GM21723 (cell line): Measurements from ENCODE around the gene RBBP9.
"Not testable (repeated sequence)": the region's sequence is repeated elsewhere in the genome, so short reads cannot be mapped to it uniquely, and the experiment has no call there.

ENCODE experiments used
- ATAC-seq: cut with Tn5 transposase; IDR thresholded peaks from one replicate; pipeline ENCODE4 v1.9.1; 2021; ENCODE audit warnings: mild to moderate bottlenecking, moderate library complexity; ENCODE audit not compliant: unreplicated experiment

The RBBP9 gene

DNA sequence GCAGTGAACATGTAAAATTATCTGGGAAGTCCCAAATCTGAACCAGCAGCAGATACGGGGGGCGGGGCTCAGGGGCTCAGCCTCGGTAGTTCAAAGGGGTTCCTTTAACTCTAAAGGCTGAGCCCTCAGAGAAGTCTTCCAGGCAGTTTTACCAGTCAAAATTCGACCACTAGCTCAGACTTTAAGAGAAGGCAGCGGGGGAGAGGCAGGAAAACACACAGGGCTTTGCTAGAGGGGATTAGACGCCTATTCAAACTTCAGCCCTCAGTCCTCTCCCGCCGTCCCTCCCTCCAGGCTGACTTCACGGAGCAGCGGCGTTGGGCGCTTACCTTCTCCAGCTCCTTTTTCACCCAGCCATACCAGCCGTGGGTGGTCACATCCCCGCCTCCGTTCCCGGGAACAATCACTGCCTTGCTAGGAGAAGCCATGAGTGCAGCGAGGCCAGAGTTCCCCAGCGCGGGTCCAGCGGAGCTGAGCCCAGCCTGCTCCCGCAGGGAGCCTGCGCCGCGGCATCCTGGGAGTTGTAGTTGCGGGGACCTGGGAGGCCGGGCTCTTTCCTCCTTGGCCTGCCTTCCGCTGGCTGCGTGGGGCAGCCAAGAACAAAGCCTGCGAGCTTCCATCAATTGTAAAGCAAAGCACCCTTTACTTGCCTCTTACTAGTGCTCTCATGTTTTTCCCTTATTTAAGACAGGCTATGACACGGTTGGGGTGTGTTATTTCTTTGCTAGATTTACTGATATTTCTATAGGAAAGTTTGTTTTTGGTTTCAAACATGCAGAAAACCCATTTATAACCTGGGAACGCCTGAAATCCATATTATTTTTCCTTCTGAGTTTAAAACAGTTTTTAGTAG, at the start of gene RBBP9:
RBBP9 (minus strand) TSS at position 486 of the 853 bp plus-strand sequence; CDS start at position 428, 58 bp downstream.
- peak; percentile 99 for ATAC-seq

DNA sequence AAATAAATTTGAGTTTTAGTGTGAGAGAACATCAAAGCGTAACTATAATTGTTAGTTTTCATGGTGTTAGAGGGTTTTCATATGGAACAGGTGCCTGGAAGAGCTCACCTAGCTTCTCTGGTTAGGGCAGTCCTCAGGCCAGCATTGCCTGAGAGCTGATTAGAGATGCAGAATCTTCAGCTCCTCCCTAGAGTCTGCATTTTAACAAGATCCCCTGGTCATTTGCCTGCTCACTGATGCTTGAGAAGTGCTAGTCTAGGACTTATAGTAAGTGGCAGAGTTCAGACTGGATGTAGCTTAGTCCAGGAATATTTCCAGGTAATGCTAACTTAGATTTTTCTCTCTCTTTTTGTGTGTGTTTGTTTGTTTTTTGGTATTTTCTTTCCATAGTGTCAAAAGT, 48.5 kb upstream of the RBBP9 start:
- ATAC-seq, result no peak

DNA sequence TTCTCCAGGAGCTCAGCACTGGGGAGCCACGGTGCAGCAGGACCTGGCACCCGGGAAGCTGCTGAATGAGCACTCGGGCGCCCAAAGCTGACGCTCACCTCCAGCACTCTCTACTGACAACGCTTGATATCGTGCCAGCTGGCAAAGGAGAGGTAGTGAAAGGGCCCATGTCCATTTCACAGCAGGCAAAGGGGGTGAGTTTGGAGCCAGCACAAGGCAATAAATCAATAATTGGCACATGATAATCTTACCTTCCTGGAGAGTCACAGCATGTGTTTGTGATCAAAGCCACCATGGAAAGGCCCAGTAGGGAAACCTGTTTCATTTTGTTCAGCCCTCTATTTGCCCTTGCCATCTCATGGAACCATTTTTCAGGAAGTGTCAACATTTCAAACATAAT, 46.9 kb upstream of the RBBP9 start:
- ATAC-seq, result no peak

DNA sequence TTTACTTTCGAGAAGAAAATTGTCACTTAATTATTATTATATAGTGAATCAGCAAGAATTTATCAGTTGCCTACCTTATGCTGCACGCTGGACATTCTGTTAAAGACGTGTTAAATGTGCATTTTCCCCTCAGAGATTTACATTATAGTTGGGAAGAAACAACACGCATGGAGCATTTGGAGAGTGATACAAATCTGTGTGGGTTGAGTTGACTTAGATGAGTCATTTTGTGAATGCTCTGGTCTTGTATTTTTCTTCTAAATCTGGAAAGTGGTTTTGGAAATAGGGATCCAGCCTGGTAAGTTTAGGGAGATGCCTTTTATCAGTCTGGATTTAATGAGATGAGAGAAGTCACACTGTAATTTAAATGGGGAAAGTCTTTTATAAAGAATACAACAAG, 46.2 kb upstream of the RBBP9 start:
- no peak for ATAC-seq

DNA sequence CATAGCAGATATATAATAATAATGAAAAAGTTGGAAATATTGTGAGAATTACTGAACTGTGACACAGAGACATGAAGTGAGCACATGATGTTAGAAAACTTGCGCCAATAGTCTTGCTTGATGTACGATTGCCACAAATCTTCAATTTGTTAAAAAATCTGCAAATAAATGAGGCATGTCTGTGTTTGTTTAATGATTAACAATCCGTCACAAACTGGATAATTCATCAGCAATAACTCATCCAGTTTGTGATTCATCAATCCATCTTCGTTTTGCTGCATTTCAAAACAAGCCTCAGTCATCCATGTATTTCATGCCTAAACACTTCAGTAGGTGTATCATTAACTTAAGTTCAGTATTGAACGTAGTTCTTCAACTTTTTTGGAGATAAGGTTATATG, 44.7 kb upstream of the RBBP9 start:
- ATAC-seq, result no peak

DNA sequence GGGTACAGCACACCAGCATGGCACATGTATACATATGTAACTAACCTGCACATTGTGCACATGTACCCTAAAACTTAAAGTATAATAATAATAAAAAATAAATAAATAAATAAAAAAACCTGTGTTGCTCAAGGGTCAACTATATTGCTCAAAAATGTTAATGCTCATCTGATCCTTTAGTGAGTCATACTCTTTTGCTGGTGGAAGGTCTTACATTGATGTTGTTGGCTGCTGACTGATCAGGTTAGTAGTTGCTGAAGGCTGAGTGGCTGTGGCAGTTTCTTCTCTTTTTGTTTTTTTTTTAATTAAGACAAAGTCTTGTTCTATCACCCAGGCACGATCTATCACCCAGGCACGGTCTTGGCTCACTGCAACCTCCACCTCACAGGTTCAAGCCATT, 40.6 kb upstream of the RBBP9 start:
- ATAC-seq, result no peak

DNA sequence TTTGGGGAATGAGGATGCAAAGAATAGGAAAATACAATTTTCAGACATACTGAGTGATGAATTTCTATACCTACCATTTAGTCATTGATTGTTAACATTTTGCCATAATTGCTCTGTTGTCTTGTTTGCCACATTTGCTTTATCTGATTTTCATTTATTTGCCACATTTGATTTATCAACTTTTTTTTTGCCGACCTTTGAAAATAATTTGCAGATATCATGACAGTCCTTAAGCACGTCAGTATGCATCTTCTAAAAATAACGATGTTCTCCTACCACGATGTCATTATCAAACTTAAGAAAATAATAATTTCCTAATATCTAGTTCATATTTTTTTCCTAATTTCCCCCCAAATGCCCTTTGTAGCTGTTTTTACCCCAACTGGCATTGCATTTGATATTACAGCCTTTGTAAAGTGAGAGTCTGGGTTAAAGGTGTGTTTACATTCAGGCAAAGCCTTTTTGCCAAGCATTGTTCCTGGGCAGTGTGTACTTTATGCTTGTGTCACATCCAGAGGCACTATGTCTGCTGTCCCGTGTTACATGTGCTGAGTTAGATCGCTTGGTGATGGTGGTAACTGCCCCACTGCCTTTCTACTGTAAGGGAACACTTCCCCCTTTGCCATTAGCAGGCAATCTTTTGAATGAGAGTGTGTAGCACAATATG, 37.1 kb upstream of the RBBP9 start:
- ATAC-seq, result no peak

DNA sequence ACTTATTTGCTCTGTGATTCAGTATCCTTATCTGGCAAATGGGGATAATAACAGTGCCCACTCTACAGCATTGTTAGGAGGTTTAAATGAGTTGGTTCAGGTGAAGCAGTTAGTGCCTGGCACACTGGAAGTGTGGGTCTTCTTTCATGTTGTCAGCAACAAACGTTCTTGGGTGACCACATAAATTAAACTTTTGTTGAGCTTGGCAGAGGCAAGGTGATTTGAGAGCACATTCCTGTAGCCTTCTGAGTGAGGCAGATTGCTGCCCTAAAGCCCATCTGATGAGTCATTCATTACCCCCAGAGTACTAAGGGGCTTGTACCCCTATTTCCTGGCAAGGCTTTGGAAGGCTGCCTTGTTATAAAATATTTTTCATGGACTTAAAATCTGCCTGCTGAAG, 36.5 kb upstream of the RBBP9 start:
- ATAC-seq, result no peak

DNA sequence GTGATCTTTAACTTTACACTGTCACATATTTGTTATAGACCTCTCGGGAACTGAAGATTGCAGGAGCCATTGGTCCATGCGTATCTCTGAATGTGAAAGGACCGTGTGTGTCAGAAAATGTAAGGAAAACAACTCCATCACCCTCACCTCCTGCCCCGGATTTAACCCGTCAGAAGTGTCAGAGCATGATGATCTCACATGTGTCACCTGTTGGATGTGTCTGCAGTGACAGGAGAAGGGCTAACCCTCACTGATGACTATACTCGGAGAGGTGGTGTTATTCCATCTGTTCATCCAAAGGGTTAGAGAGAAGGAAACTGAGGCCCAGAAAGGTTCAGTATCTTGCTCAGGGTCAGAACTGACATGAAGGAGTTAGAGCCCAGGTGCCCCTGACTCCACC, 35.6 kb upstream of the RBBP9 start:
- ATAC-seq, result no peak

DNA sequence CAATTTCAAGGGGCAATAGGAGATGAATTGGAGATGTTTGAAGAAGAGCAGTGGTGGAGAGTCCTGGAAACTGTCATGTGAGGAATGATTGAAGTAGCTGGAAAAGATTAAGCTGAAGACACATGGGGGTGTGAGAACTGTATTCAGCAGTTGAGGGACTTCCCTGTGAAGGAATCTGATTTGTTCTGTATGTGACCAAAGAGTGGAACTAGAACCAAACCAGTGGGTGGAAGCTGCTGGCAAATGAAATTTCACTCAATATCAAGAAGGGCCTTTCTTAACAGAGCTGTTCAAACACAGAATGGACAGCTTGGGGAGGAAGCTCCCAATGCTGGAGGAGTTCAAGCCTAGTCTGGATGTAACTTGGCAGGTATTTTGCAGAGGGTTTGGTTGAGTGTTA, 32.0 kb upstream of the RBBP9 start:
- no peak for ATAC-seq

DNA sequence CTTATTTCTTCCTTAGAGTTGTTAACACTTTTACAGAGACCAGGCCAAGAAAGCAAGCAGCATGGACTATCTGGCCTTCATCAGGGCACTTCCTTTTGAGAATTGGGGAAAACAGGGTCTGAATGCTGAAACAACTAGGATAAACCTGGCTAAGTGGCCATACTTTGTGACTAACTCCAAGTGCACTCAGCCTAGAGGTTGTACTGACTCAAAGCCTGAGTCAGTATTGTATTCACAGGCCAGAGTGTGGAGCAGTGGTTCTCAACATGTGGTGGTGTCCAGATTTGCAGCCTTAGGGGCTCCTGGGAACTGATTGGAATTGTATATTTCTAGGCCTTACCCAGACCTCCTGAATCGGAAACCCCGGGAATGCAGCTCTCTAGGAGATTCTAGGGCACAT, 30.8 kb upstream of the RBBP9 start:
- no peak for ATAC-seq

DNA sequence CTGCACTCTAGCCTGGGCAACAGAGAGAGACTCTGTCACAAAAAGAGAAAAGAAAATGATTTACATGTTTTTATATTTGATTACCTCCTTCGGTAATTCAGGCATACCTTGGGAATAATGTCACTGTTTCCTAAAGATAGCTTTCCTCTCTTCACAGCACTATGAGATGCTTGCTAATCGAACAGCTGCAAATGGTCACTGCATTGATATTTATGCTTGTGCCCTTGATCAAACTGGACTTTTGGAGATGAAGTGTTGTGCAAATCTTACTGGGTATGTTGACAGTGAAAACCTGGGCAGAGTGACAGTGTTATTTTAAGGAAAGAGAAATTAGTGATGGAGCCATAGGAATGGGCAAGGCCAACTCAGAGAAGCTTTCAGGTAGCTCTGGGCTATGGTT, 30.3 kb upstream of the RBBP9 start:
- ATAC-seq, result no peak

DNA sequence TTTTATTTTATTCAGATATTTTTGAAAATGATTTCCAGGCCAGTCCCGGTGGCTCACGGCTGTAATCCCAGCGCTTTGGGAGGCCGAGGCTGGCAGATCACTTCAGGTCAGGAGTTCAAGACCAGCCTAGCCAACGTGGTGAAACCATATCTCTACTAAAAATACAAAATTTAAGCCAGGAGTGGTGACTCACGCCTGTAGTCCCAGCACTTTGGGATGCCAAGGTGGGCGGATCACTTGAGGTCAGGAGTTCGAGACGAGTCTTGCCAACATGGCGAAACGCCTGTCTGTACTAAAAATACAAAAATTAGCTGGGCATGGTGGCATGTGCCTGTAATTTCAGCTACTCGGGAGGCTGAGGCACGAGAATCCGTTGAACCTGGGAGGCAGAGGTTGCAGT, 29.7 kb upstream of the RBBP9 start:
- not testable (repeated sequence) for ATAC-seq

DNA sequence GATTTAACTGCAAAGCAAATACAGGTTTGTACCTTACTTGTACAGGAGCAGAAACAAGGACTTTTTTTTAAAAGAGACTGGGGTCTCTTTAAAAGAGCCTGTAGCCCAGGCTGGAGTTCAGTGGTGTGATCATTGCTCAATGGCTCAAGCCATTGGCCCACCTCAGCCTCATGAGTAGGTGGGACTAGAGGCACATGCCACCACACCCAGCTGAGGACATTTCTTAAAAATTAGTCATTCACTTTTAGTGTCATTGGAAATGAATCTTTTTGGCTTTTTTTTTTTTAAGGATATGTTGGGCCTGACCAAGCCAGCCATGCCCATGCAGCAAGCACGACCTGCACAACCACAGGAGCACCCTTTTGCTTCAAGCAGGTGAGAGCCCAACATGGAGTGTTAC, 27.6 kb upstream of the RBBP9 start:
- ATAC-seq, result no peak

DNA sequence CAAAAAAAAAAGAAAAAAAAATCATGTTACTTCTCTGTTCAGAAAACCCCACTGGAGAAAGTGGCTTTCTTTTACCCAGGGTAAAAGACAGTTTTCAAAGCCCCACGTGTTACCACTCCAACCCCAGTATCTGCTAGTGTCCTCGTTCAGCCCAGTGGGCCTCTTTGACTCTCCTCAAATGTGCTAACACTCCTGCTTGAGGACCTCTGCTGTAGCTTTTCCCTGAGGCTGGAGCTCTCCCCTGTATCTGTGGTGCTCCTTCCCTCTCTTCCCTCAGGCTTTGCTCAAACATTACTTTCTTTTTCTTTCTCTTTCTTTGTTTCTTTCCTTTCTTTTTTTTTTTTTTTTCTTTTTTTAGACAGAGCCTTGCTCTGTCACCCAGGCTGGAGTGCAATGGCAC, 26.0 kb upstream of the RBBP9 start:
- no peak for ATAC-seq

DNA sequence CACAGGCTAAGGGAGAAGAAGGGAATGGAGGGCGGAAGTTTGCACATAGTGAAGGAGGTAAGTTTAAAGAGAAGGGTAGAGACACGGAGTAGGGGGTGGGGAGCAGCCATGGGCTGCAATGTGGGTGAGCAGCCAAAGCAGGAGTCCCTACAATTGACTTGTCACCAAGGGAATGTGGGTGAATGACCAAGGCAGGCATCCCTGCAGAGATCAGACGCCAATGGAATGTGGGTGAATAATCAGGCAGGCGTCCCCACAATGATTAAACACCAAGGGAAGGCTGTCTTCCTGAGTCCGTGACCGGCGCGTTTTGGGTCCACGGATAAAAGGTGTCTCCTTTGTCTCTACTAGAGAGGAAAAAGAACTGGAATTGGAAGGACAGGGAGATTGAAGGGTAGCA, 25.0 kb upstream of the RBBP9 start:
- ATAC-seq, result not testable (repeated sequence)

DNA sequence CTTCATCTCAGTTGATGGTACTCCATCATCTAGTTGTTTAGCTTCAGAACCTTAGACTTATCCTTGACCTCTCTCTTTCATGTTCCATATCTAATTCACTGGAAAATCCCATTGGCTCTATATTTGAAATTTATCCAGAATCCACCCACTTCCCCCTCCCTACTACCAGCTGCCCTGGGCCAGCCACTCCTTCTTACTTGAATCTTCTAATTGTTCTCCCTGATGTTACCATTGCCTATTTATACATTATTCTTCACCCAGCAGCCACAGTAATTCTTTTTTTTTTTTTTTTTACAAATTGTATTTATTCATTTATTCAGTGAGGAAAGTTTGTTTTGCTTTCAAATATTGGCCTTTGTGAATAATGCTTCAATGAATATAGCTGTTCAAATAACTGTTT, 18.9 kb upstream of the RBBP9 start:
- no peak for ATAC-seq

DNA sequence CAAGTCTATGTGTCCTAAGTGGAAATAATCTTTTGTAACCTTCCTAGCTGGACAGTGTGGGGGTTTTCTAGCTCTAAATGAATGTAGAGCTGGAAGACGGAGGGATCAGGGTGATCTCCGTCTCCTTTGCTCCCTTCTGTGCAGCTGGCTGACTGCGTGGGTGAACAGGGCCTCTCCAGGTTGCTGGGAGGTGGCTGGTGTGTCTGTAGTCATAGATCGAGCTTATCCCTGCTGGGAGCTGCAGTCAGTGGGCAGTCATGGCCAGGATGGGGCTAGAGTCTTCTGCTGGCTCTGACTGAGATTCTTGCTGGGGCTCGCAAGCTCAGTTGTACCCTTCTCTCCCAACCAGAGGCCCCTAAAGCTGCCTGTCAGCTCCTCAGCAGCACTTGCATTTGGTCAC, 17.1 kb upstream of the RBBP9 start:
- ATAC-seq, result no peak

DNA sequence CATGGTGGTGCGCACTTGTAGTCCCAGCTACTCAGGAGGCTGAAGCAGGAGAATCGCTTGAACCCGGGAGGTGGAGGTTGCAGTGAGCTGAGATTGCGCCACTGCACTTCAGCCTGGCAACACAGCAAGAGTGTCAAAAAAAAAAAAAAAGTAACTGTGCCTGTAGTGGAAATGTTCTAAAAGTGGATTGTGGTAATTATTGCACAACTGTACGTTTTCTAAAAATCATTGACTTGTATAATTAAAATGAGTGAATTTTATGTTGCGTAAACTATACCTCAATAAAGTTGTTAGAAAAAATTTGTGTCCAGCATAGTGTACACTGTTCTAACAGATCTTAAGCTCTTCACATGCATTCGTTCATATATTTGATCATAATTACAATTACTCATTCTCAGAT, 16.2 kb upstream of the RBBP9 start:
- ATAC-seq, result no peak

DNA sequence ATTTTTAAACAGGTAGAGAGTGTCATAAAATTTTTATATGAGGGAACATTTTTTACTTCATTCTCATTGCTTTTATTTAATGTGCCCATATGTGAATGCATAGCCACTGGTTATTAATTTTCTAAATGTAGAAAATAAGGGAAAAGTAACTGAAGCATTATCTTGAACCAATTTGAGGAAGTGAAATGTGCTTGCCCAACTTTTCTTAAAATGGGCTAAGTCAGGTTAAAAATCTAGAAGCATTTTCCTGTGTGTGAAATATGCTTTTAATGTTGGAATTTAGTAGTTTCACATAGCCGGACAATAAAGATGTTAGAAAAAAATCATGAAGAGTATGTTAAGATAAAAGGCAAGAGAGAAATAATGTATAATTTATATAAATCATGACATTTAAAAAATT, 14.5 kb upstream of the RBBP9 start:
- no peak for ATAC-seq

DNA sequence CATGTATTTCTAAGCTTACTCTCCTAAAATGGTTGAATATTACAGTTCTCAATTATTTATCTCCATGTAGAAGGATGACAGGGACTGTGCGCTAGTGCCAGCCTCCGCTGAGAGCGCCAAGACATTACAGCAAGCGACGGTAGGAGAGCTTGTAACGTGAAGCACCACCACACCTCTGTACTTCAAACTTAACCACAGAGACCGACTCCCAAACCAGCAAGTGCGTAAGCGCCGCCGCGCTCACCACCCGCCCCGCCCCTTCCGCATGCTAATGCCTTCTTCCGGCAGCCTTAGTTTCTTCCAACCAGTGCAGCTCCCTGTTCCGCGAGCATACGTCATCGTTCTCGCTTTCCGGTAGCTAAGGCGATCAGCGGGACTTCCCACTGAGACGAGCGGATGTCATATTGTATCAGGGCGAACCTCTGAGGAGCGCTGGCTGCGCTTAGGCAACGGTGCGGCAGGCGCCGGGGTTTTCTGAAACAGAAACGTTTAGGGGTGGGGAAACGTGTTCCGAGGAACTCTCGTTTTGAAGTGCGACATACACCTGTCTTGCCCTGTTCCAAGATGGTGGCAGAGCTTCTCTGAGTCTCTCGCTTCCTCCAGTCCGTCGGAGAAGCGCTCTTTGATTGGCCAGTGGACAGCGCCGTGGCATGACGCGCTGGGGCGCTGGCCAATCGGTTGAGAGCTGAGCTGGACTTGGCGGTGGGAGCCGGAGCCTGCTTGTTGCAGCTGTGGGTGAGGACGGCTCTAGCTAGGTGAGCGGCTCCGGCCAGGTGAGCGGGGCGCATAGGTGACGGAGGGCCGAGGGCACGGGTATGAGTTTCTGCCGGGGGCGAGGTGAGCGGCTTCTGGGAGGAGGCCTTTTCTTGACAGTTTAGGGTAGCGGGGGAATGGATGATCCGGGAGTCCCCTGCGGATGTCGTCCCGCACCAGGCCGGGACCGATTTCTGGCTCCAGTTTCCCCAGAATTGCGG, 10.5 kb upstream of the RBBP9 start, which contains the start of gene SEC23B:
SEC23B (plus strand) TSS at position 723 of the 974 bp plus-strand sequence. CDS start 2,896 bp downstream, outside the sequence.
- ATAC-seq, result peak; percentile 95
